K562 (cell line): ENCODE results near the gene TAAR5. TPM values are rescaled to one million over a fixed set of nuclear protein-coding genes. Genes with fewer than 3 reads are reported as not detected.

ENCODE experiments used
- ATAC-seq: fragments of 200-7000 bp; cut with Tn5 transposase; 3 replicates; pipeline ENCODE4 v1.9.1; 2020; ENCODE audit warnings: moderate library complexity
- BruUV-seq: library from RNA; stranded (reverse); fragments of 400-500 nt; replicated peaks from 2 replicates; lab custom pipeline; 2021; lab: Mats Ljungman, UMichigan
- CTCF ChIA-PET: fragments of 300-600 bp; formaldehyde crosslinking; extraction: SDS; loops from one replicate; lab custom pipeline; 2021; ENCODE audit warnings: low intra/inter-chr PET ratio; lab: Yijun Ruan, JAX
- POLR2A ChIA-PET: fragments of 300-600, 350-650 bp; sonication (Branson Sonifier 250); formaldehyde crosslinking; extraction: SDS; loops from one replicate; lab custom pipeline; 2021; ENCODE audit warnings: antibody characterized with exemption, inconsistent platforms; lab: Yijun Ruan, JAX
- DNase-seq, 4 experiments: peaks; one replicate each; pipeline versions ENCODE4 v3.0.0 to v3.0.0-alpha.2; 2011 to 2018; ENCODE audit warnings: low spot score in 3 of 4, mixed read lengths in 3 of 4; ENCODE audit errors: extremely low read depth in 1 of 4
- FAIRE-seq: peaks from 2 replicates; lab custom pipeline; 2011; peaks lifted over from hg19 to GRCh38; lab: Jason Lieb, UNC
- H2AFZ ChIP-seq: 2 replicates; pipeline ENCODE4 v1.6.0; 2011; ENCODE audit warnings: low read depth, low read length, control low read depth, inconsistent platforms
- H3K27ac ChIP-seq: fragments of 200-600 bp; 3 replicates; pipeline ENCODE4 v1.8.0; 2011; ENCODE audit warnings: low read depth, mild to moderate bottlenecking, control low read depth, inconsistent platforms, low read length, moderate library complexity, mixed read lengths; ENCODE audit errors: extremely low read depth
- H3K27me3 ChIP-seq, 2 experiments: fragments of 300-600 bp in 1 of 2; 2 replicates in 1 of 2; 3 replicates in 1 of 2; pipeline versions ENCODE4 v1.6.0 to v1.8.0; 2011; ENCODE audit warnings: inconsistent platforms in 2 of 2, low read length in 2 of 2, mild to moderate bottlenecking in 1 of 2, mixed read lengths in 1 of 2, moderate library complexity in 1 of 2; ENCODE audit not compliant: control insufficient read depth in 2 of 2, insufficient read depth in 2 of 2
- H3K36me3 ChIP-seq: fragments of 300-600 bp; 3 replicates; pipeline ENCODE4 v1.8.0; 2011; ENCODE audit warnings: mild to moderate bottlenecking, low read length, inconsistent platforms; ENCODE audit not compliant: control insufficient read depth, insufficient read depth
- H3K4me1 ChIP-seq, 2 experiments: fragments of 200-600 bp in 1 of 2; replicated peaks in 1 of 2; 2 replicates in 1 of 2; 3 replicates in 1 of 2; pipeline versions ENCODE4 v1.5.1 to v1.8.0; 2011; ENCODE audit warnings: inconsistent platforms in 2 of 2, low read length in 2 of 2, mild to moderate bottlenecking in 1 of 2, mixed read lengths in 1 of 2, moderate library complexity in 1 of 2; ENCODE audit not compliant: control insufficient read depth in 2 of 2, insufficient read depth in 2 of 2
- H3K4me2 ChIP-seq: 2 replicates; pipeline ENCODE4 v1.6.1; 2011; ENCODE audit warnings: low read length, control low read depth, inconsistent platforms, mixed read lengths; ENCODE audit not compliant: insufficient read depth
- H3K4me3 ChIP-seq: fragments of 200-600 bp; sonication (generic), shearing (Covaris generic); 2 replicates; pipeline ENCODE4 v1.5.1; 2016; ENCODE audit warnings: control low read depth, inconsistent platforms
- H3K79me2 ChIP-seq: fragments of 200-600 bp; 3 replicates; pipeline ENCODE4 v1.8.0; 2011; ENCODE audit warnings: low read length, inconsistent platforms; ENCODE audit not compliant: control insufficient read depth, insufficient read depth
- H3K9ac ChIP-seq, 2 experiments: 2 replicates each; pipeline versions ENCODE4 v1.6.0 to v1.6.1; 2011; ENCODE audit warnings: low read depth in 2 of 2, low read length in 2 of 2, control low read depth in 1 of 2, inconsistent platforms in 1 of 2, mild to moderate bottlenecking in 1 of 2, mixed read lengths in 1 of 2; ENCODE audit not compliant: insufficient read depth in 1 of 2
- H3K9me1 ChIP-seq: one replicate; pipeline ENCODE4 v1.6.0; 2011; ENCODE audit warnings: inconsistent platforms, mild to moderate bottlenecking, low read length, moderate library complexity; ENCODE audit not compliant: control insufficient read depth, insufficient read depth
- H3K9me3 ChIP-seq: replicated peaks from 2 replicates; pipeline ENCODE4 v1.5.1; 2011; ENCODE audit warnings: low read depth, low read length, inconsistent platforms; ENCODE audit not compliant: control insufficient read depth, insufficient read depth
- H4K20me1 ChIP-seq: replicated peaks from 2 replicates; pipeline ENCODE4 v1.6.1; 2011; ENCODE audit warnings: low read length, inconsistent platforms, mixed read lengths; ENCODE audit not compliant: control insufficient read depth, insufficient read depth
- ARHGAP35 ChIP-seq: fragments of 450-650 bp; IDR thresholded peaks from 2 replicates; pipeline ENCODE4 v1.6.1; 2018; ENCODE audit not compliant: partially characterized antibody
- CEBPZ ChIP-seq: fragments of 150-350 bp; IDR thresholded peaks from 2 replicates; pipeline ENCODE4 v1.6.1; 2014; ENCODE audit warnings: low read depth, mild to moderate bottlenecking, low read length, borderline replicate concordance
- FIP1L1 ChIP-seq: fragments of 200-400 bp; formaldehyde crosslinking; IDR thresholded peaks from 2 replicates; pipeline ENCODE4 v1.6.1; 2018; ENCODE audit warnings: mild to moderate bottlenecking, low read depth, low read length; ENCODE audit not compliant: poor library complexity, severe bottlenecking
- RB1 ChIP-seq: fragments of 450-650 bp; IDR thresholded peaks from 2 replicates; pipeline ENCODE4 v1.6.1; 2017; ENCODE audit warnings: low read depth, mild to moderate bottlenecking
- ZFP36 ChIP-seq: fragments of 150-350 bp; IDR thresholded peaks from 2 replicates; pipeline ENCODE4 v1.6.1; 2018; ENCODE audit warnings: low read length, low read depth; ENCODE audit not compliant: partially characterized antibody
- ZFPM2 ChIP-seq: fragments of 250-450 bp; sonication (Bioruptor Pico); IDR thresholded peaks from 2 replicates; pipeline ENCODE4 v1.5.1; 2022; ENCODE audit warnings: mild to moderate bottlenecking
- ZNF764 ChIP-seq: fragments of 250-450 bp; sonication (Bioruptor Pico); IDR thresholded peaks from 2 replicates; pipeline ENCODE4 v1.4.0; 2020; ENCODE audit warnings: low read depth, mild to moderate bottlenecking, moderate library complexity
- ZNF77 ChIP-seq: fragments of 250-450 bp; sonication (Bioruptor Pico); IDR thresholded peaks from 2 replicates; pipeline ENCODE4 v1.5.0; 2020
- WGBS: fragments of 100-300 bp; shearing (Covaris generic); methylation state at CpG from one replicate; pipeline ENCODE4 v1.1.6; 2016; ENCODE audit warnings: low coverage, mixed read lengths; ENCODE audit not compliant: insufficient coverage; ENCODE audit errors: missing lambda C conversion rate; 5-methylcytosine and 5-hydroxymethylcytosine counted together
- in situ Hi-C: fragments of 300-500 bp; cut with MboI; formaldehyde crosslinking; loops from 4 replicates; pipeline ENCODE4 v1.15.0; 2018; ENCODE audit warnings: inconsistent platforms, mixed read lengths
- intact Hi-C: fragments of 100-400 bp; cut with micrococcal nuclease; formaldehyde crosslinking; loops from 2 replicates; pipeline ENCODE4 v1.14.2; 2022
- polyA plus RNA-seq, 8 experiments: library from polyadenylated mRNA; depleted of rRNA in 4 of 8; stranded (reverse) in 5 of 8; unstranded in 3 of 8; fragments of >200 nt; fragmentation: Nextera tagmentation in 2 of 8; fragmentation: Illumina TruSeq in 1 of 8; extraction: Ambion mirVana in 2 of 8; extraction: Trizol in 1 of 8; gene quantifications; 2 replicates each; pipeline versions ENCODE4 v1.2.1 to v1.2.3, GENCODE V29; 2011 to 2014; ENCODE audit warnings: inconsistent platforms in 1 of 8, missing spikeins in 1 of 8
- total RNA-seq, 7 experiments: library from RNA; depleted of rRNA in 6 of 7; stranded (reverse); fragments of >200 nt in 6 of 7; fragmentation: Illumina TruSeq in 2 of 7; extraction: Trizol in 2 of 7; gene quantifications; 2 replicates each; pipeline versions ENCODE4 v1.2.1 to v1.2.3, GENCODE V29; 2011 to 2021; ENCODE audit warnings: low replicate concordance in 1 of 7
- TF ChIP-seq, protein P1 (sequence below), 2 experiments: fragments of 200-800 bp in 1 of 2; sonication (Bioruptor generic) in 1 of 2; sonication (generic) in 1 of 2; formaldehyde crosslinking in 1 of 2; IDR thresholded peaks in 1 of 2; conservative IDR thresholded peaks in 1 of 2; 2 replicates each; pipeline versions ENCODE4 v1.5.0 to v1.6.1; 2016 to 2020; ENCODE audit warnings: missing compliant biosample characterization in 1 of 2, missing genetic modification characterization in 1 of 2, missing genetic modification reagents in 1 of 2
- TF ChIP-seq, protein P2 (sequence below): fragments of 450-650 bp; IDR thresholded peaks from 2 replicates; pipeline ENCODE4 v1.6.1; 2018; ENCODE audit not compliant: partially characterized antibody
- TF ChIP-seq, protein P3 (sequence below), 3 experiments: fragments of 200-800 bp in 1 of 3; sonication (Bioruptor generic) in 1 of 3; sonication (generic) in 1 of 3; formaldehyde crosslinking in 1 of 3; IDR thresholded peaks; 2 replicates each; pipeline versions ENCODE4 v1.6.1 to v1.8.0; 2016 to 2022; ENCODE audit warnings: mild to moderate bottlenecking in 2 of 3, missing compliant biosample characterization in 2 of 3, missing genetic modification characterization in 2 of 3, missing genetic modification reagents in 1 of 3

The TAAR5 gene
- total and polyA plus RNA-seq, 9 of the 15 experiments (the other 6 are each of a cell fraction or from before 2014, with no cell fraction given): not detected

DNA sequence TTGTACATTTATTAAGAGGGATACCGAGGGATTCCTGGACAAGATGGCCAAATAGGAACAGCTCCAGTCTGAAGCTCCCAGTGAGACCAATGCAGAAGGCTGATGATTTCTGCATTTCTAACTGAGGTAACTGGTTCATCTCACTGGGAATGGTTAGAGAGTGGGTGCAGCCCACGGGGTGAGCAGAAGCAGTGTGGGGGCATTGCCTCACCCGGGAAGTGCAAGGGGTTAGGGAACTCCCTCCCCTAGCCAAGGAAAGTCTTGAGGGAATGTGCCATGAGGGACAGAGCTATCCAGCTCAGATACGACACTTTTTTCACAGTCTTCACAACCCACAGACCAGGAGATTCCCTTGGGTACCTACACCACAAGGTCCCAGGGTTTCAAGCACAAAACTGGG is 45.3 kb upstream of the TAAR5 start:
- 0% methylated on average over 4 of the region's 4 CpGs for WGBS
- Histone ChIP-seq H3K9ac (no peak overlapping the region), H3K9me3 (no peaks in the 10 kb centered on the region), H3K79me2 (no peaks in the 10 kb centered on the region), H3K4me3 (no peak overlapping the region), H3K4me2 (no peak overlapping the region), H3K9me1 (no peaks in the 10 kb centered on the region), H4K20me1 (no peaks in the 10 kb centered on the region), H3K36me3 (no peaks in the 10 kb centered on the region), H3K4me1 (no peaks in the 10 kb centered on the region), H2AFZ (no peak overlapping the region), H3K27me3 (no peaks in the 10 kb centered on the region), H3K27ac (no peak overlapping the region)
- intact Hi-C loops (no loop called here), in situ Hi-C loops (no loop called here)
- BruUV-seq: no TSS peak
- ChIA-PET POLR2A (no interaction called here), CTCF (no interaction called here)
- ATAC-seq (no peak), DNase-seq (no peak), FAIRE-seq (no peak)
- TF ChIP-seq, protein P1, sequence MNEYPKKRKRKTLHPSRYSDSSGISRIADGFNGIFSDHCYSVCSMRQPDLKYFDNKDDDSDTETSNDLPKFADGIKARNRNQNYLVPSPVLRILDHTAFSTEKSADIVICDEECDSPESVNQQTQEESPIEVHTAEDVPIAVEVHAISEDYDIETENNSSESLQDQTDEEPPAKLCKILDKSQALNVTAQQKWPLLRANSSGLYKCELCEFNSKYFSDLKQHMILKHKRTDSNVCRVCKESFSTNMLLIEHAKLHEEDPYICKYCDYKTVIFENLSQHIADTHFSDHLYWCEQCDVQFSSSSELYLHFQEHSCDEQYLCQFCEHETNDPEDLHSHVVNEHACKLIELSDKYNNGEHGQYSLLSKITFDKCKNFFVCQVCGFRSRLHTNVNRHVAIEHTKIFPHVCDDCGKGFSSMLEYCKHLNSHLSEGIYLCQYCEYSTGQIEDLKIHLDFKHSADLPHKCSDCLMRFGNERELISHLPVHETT (CRISPR knock-in tag; conservative IDR thresholded peaks at IDR 0.05 in 1 of 2, IDR thresholded peaks at IDR 0.05 in 1 of 2): no peak
- TF ChIP-seq, protein P2, sequence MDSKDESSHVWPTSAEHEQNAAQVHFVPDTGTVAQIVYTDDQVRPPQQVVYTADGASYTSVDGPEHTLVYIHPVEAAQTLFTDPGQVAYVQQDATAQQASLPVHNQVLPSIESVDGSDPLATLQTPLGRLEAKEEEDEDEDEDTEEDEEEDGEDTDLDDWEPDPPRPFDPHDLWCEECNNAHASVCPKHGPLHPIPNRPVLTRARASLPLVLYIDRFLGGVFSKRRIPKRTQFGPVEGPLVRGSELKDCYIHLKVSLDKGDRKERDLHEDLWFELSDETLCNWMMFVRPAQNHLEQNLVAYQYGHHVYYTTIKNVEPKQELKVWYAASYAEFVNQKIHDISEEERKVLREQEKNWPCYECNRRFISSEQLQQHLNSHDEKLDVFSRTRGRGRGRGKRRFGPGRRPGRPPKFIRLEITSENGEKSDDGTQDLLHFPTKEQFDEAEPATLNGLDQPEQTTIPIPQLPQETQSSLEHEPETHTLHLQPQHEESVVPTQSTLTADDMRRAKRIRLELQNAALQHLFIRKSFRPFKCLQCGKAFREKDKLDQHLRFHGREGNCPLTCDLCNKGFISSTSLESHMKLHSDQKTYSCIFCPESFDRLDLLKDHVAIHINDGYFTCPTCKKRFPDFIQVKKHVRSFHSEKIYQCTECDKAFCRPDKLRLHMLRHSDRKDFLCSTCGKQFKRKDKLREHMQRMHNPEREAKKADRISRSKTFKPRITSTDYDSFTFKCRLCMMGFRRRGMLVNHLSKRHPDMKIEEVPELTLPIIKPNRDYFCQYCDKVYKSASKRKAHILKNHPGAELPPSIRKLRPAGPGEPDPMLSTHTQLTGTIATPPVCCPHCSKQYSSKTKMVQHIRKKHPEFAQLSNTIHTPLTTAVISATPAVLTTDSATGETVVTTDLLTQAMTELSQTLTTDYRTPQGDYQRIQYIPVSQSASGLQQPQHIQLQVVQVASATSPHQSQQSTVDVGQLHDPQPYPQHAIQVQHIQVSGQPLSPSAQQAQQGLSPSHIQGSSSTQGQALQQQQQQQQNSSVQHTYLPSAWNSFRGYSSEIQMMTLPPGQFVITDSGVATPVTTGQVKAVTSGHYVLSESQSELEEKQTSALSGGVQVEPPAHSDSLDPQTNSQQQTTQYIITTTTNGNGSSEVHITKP: no peak
- TF ChIP-seq ZNF764 (CRISPR knock-in tag): no peak
- TF ChIP-seq FIP1L1: no peak
- no peak for TF ChIP-seq ZFP36
- TF ChIP-seq, protein P3, sequence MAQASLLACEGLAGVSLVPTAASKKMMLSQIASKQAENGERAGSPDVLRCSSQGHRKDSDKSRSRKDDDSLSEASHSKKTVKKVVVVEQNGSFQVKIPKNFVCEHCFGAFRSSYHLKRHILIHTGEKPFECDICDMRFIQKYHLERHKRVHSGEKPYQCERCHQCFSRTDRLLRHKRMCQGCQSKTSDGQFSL (CRISPR knock-in tag; IDR thresholded peaks at IDR 0.05): no peak
- TF ChIP-seq, protein P3 (tag; IDR thresholded peaks at IDR 0.05): no peak
- no peak for TF ChIP-seq ARHGAP35
- TF ChIP-seq CEBPZ: no peak
- no peak for TF ChIP-seq ZFPM2 (CRISPR knock-in tag)
- no peak for TF ChIP-seq ZNF77 (CRISPR knock-in tag)
- no peak for TF ChIP-seq RB1
